KMS-11 (cell line): ENCODE measurements around the gene KDM4B.

Experiments used
- H2AFZ ChIP-seq: fragments of 200-600 bp; sonication (generic); 2 replicates; pipeline ENCODE4 v1.6.1; 2016; ENCODE audit warnings: antibody characterized with exemption, mixed run types, low read depth
- H3K27ac ChIP-seq: fragments of 200-600 bp; sonication (generic); 2 replicates; pipeline ENCODE4 v1.6.1; 2016; ENCODE audit warnings: mild to moderate bottlenecking, mixed run types
- H3K27me3 ChIP-seq: fragments of 200-600 bp; sonication (generic); 2 replicates; pipeline ENCODE4 v1.6.1; 2017; ENCODE audit warnings: mild to moderate bottlenecking, low read depth, mixed run types, moderate library complexity; ENCODE audit not compliant: insufficient read depth
- H3K36me3 ChIP-seq: fragments of 200-600 bp; sonication (generic); 2 replicates; pipeline ENCODE4 v1.6.1; 2017; ENCODE audit warnings: mild to moderate bottlenecking, mixed run types; ENCODE audit not compliant: insufficient read depth
- H3K4me1 ChIP-seq: fragments of 200-600 bp; sonication (generic); 2 replicates; pipeline ENCODE4 v1.6.1; 2016; ENCODE audit warnings: mild to moderate bottlenecking, low read depth, mixed run types; ENCODE audit not compliant: poor library complexity, severe bottlenecking
- H3K4me2 ChIP-seq: fragments of 200-600 bp; sonication (generic); 2 replicates; pipeline ENCODE4 v1.7.0; 2016; ENCODE audit warnings: mild to moderate bottlenecking, mixed run types
- H3K4me3 ChIP-seq: fragments of 200-600 bp; sonication (generic); IDR thresholded peaks from 2 replicates; pipeline ENCODE4 v1.6.1; 2017; ENCODE audit warnings: low read depth, low read length, mixed read lengths; ENCODE audit not compliant: insufficient read depth
- H3K79me2 ChIP-seq: fragments of 200-600 bp; sonication (generic); 2 replicates; pipeline ENCODE4 v1.6.1; 2016; ENCODE audit warnings: low read depth, mixed run types; ENCODE audit not compliant: insufficient read depth
- H3K9ac ChIP-seq: fragments of 200-600 bp; sonication (generic); 2 replicates; pipeline ENCODE4 v1.6.1; 2016; ENCODE audit warnings: mild to moderate bottlenecking, mixed run types
- H4K20me1 ChIP-seq: fragments of 200-600 bp; sonication (generic); 2 replicates; pipeline ENCODE4 v1.6.1; 2016; ENCODE audit warnings: mild to moderate bottlenecking, mixed run types; ENCODE audit not compliant: insufficient read depth
- CTCF ChIP-seq: fragments of 200-600 bp; sonication (generic); conservative IDR thresholded peaks from 2 replicates; pipeline ENCODE4 v1.6.1; 2017; ENCODE audit warnings: low read depth, mild to moderate bottlenecking, antibody characterized with exemption, low read length, moderate library complexity, mixed read lengths

The KDM4B gene

GRCh38 chr19:5149932-5150901, 181.3 kb downstream of the KDM4B start:
- Histone ChIP-seq H3K4me2 (no peak overlapping the region), H4K20me1 (no peaks in the 10 kb centered on the region), H2AFZ (no peak overlapping the region), H3K27ac (no peak overlapping the region), H3K9ac (no peak overlapping the region), H3K79me2 (no peaks in the 10 kb centered on the region), H3K4me3 (no peak overlapping the region), H3K27me3 (no peaks in the 10 kb centered on the region), H3K36me3 (no peaks in the 10 kb centered on the region), H3K4me1 (no peaks in the 10 kb centered on the region)
- TF ChIP-seq CTCF = no peak

- H2AFZ ChIP-seq = no peak overlapping the region
- no peaks in the 10 kb centered on the region for H3K4me1 ChIP-seq
- H3K36me3 ChIP-seq = no peaks in the 10 kb centered on the region
- H4K20me1 ChIP-seq = no peaks in the 10 kb centered on the region
- H3K4me2 ChIP-seq = no peak overlapping the region
- H3K4me3 ChIP-seq = no peak overlapping the region
- no peak overlapping the region for H3K27ac ChIP-seq
- H3K27me3 ChIP-seq = no peaks in the 10 kb centered on the region
- H3K79me2 ChIP-seq = no peaks in the 10 kb centered on the region
- TF ChIP-seq CTCF = no peak
- H3K9ac ChIP-seq = no peak overlapping the region
Observed at GRCh38 chr19:5150902-5151741, 182.2 kb downstream of the KDM4B start.

- H3K79me2 ChIP-seq = no peaks in the 10 kb centered on the region
Observed at GRCh38 chr19:5152013-5152763, 183.3 kb downstream of the KDM4B start.

More at GRCh38 chr19:5152013-5152763, 183.3 kb downstream of the KDM4B start:
- no peaks in the 10 kb centered on the region for H3K27me3 ChIP-seq
- H4K20me1 ChIP-seq = no peaks in the 10 kb centered on the region
- TF ChIP-seq CTCF = no peak
- no peaks in the 10 kb centered on the region for H3K36me3 ChIP-seq
- H3K4me2 ChIP-seq = no peak overlapping the region
- no peak overlapping the region for H3K4me3 ChIP-seq
- no peaks in the 10 kb centered on the region for H3K4me1 ChIP-seq
- H2AFZ ChIP-seq = no peak overlapping the region
- no peak overlapping the region for H3K27ac ChIP-seq
- H3K9ac ChIP-seq = no peak overlapping the region
